ENCODE measurements around the gene IRGQ.
A peak's percentile ranks its signal among the peaks of the same experiment; 100 is the strongest.

The IRGQ gene

DNA sequence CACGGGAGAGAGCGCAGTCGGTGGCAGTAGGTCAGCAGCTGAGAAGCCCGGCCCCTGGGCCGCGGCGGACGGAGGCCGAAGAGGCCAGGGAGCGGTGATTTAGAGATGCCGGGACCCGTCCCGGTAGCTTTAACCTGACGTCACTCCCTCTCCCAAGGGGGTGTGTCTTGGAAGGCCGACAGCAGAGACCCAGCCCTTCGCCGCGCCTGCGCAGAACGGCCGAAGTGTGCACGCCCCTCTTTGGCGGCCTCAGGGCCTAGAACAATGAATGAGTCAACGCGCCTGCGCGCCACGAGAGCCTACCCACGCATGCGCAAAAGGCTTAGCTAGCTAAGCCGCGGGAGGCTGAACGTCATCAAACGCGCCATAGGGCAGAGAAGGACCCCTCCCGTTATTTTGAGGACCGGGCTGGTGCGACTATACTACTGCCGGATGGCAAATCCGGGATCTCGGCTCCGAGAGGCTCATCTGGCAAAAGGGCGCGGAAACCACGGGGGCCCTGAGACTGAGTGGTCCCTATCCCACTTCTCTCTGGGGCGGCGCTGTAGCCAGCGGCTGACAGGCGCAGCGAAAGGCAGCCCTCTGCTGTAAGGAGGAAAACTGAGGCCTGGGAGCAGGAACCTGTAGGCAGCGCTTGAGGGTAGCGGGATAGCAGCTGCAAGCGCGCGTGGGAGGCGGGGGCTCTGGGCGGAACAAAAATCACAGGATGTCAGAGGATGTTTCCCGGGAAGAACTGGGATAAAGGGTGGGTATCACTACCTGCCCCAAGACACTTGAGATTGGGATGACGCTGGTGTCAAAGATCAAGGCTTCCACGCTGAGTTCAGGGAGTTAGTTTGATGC is at the start of gene IRGQ, which contains the start of gene ZNF576:
IRGQ (minus strand) TSS at position 136 of the 843 bp plus-strand sequence. CDS start 796 bp downstream, outside the sequence.
ZNF576 (plus strand) TSS at position 597 of the 843 bp plus-strand sequence. CDS start 514 bp downstream, outside the sequence.
- Histone ChIP-seq H3K27ac (ENCODE audit: low read depth, low read length) (peak within 1 kb of the TSS; percentile 100), H3K27me3 (ENCODE audit: control insufficient read depth, insufficient read depth, low read length) (no peaks in the 10 kb centered on the region), H3K36me3 (ENCODE audit: control insufficient read depth, insufficient read depth, low read length) (peaks cover 50% of the 10 kb centered on the region), H3K9me3 (ENCODE audit: control insufficient read depth, insufficient read depth, low read length) (no peaks in the 10 kb centered on the region), H3K9ac (ENCODE audit: low read depth, low read length) (peak within 1 kb of the TSS; percentile 96), H3K4me1 (ENCODE audit: control insufficient read depth, insufficient read depth, low read length) (peaks cover 9% of the 10 kb centered on the region; the same call in 1 of the 2 replicates), H3K4me3 (ENCODE audit: low read depth, low read length) (peak within 1 kb of the TSS; percentile 88)

DNA sequence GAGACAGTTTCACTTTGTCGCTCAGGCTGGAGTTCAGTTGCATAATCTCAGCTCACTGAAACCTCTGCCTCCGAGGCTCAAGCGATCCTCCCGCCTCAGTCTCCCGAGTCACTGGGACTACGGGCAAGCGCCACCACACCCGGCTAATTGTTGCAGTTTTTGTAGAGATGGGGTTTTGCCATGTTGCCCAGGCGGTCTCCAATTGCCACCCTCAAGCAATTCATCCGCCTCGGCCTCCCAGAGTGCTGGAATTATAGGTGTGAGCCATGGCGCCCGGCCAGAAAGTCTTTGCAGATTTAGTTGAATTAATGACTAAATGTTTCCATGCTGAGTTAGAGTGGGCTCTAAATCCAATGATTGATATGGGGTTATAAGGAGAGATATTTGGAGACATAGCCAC is 48.2 kb upstream of the IRGQ start:
- no peak overlapping the region for H3K9ac ChIP-seq (ENCODE audit: low read depth, low read length)
- peaks cover 9% of the 10 kb centered on the region; the same call in 1 of the 2 replicates for H3K36me3 ChIP-seq (ENCODE audit: control insufficient read depth, insufficient read depth, low read length)
- peaks cover 23% of the 10 kb centered on the region for H3K27me3 ChIP-seq (ENCODE audit: control insufficient read depth, insufficient read depth, low read length)
- peaks cover under 1% of the 10 kb centered on the region; the same call in 1 of the 2 replicates for H3K4me1 ChIP-seq (ENCODE audit: control insufficient read depth, insufficient read depth, low read length)
- no peaks in the 10 kb centered on the region for H3K9me3 ChIP-seq (ENCODE audit: control insufficient read depth, insufficient read depth, low read length)
- no peak overlapping the region for H3K4me3 ChIP-seq (ENCODE audit: low read depth, low read length)
- H3K27ac ChIP-seq (ENCODE audit: low read depth, low read length), result no peak overlapping the region

DNA sequence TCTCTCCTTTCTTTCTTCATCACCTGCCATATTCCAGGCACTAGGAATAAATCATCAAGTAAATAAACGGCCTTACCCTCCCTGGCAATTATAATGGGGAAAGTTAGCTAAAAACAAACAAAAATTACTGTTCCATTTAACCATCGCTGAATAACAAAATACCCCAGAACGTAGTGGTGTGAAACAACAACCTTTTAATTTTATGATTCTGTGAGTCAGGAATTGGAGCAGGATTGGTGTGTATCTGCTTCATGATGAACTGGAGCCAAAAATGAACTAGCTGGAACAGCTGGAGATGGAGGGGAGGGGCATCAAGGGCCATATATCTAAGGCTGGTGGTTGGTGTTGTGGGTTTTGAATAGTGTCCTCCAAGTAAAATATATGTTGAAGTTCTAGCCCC is 47.4 kb upstream of the IRGQ start:
- no peak overlapping the region for H3K9ac ChIP-seq (ENCODE audit: low read depth, low read length)
- H3K27me3 ChIP-seq (ENCODE audit: control insufficient read depth, insufficient read depth, low read length), result peaks cover 32% of the 10 kb centered on the region
- 0 out of 2 replicates have a peak, but pooled peaks cover under 1% of the 10 kb centered on the region for H3K36me3 ChIP-seq (ENCODE audit: control insufficient read depth, insufficient read depth, low read length)
- H3K4me1 ChIP-seq (ENCODE audit: control insufficient read depth, insufficient read depth, low read length), result peaks cover 5% of the 10 kb centered on the region; the same call in 1 of the 2 replicates
- no peak overlapping the region for H3K27ac ChIP-seq (ENCODE audit: low read depth, low read length)
- H3K4me3 ChIP-seq (ENCODE audit: low read depth, low read length), result no peak overlapping the region
- H3K9me3 ChIP-seq (ENCODE audit: control insufficient read depth, insufficient read depth, low read length), result no peaks in the 10 kb centered on the region

DNA sequence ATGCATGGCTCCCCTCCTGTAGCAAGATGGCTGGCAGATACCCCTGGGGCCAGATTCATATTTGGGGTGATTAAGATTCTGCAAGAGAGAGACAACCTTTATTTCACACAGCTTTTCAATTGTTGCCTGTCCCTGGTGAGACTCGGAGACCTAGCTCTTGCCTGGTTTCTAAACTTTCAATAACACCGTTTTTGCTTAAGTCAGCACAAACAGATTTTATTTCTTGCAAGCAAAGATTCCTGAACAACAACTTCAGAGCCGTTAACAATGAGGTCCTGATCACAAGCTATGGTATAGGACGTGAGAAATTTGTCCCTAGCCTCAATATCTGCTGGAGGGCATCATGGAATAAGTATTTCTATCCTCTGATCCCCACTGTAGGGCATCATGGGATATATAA is 46.6 kb upstream of the IRGQ start:
- no peaks in the 10 kb centered on the region for H3K36me3 ChIP-seq (ENCODE audit: control insufficient read depth, insufficient read depth, low read length)
- peaks cover 5% of the 10 kb centered on the region; the same call in 1 of the 2 replicates for H3K4me1 ChIP-seq (ENCODE audit: control insufficient read depth, insufficient read depth, low read length)
- H3K4me3 ChIP-seq (ENCODE audit: low read depth, low read length), result no peak overlapping the region
- no peak overlapping the region for H3K27ac ChIP-seq (ENCODE audit: low read depth, low read length)
- no peaks in the 10 kb centered on the region for H3K9me3 ChIP-seq (ENCODE audit: control insufficient read depth, insufficient read depth, low read length)
- no peak overlapping the region for H3K9ac ChIP-seq (ENCODE audit: low read depth, low read length)
- peaks cover 40% of the 10 kb centered on the region for H3K27me3 ChIP-seq (ENCODE audit: control insufficient read depth, insufficient read depth, low read length)

- no peak overlapping the region for H3K4me3 ChIP-seq (ENCODE audit: low read depth, low read length)
- no peaks in the 10 kb centered on the region for H3K9me3 ChIP-seq (ENCODE audit: control insufficient read depth, insufficient read depth, low read length)
- H3K27me3 ChIP-seq (ENCODE audit: control insufficient read depth, insufficient read depth, low read length), result peaks cover 49% of the 10 kb centered on the region
- H3K36me3 ChIP-seq (ENCODE audit: control insufficient read depth, insufficient read depth, low read length), result no peaks in the 10 kb centered on the region
- no peak overlapping the region for H3K9ac ChIP-seq (ENCODE audit: low read depth, low read length)
- H3K4me1 ChIP-seq (ENCODE audit: control insufficient read depth, insufficient read depth, low read length), result peaks cover 7% of the 10 kb centered on the region
- no peak overlapping the region for H3K27ac ChIP-seq (ENCODE audit: low read depth, low read length)
These were observed 45.4 kb upstream of the IRGQ start for GRCh38 chr19:43641333-43641732.

DNA sequence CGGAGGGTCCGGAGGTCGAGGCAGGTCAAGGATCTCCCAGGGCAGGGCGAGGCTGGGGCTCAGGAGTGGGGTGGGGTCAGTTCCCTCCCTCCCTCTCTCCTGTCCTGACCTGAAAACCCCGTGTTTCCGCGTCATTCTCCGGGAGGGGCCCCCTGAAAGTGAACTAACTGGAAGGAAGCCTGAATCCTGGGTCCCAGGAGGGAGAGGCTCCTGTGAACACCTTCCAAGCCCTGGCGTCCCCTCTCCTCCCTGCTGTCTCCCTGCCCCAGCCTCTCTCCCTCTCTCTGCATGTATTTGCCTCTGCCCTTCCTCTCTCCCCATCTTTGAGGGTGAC is 44.5 kb upstream of the IRGQ start:
- H3K27me3 ChIP-seq (ENCODE audit: control insufficient read depth, insufficient read depth, low read length), result peaks cover 49% of the 10 kb centered on the region
- no peaks in the 10 kb centered on the region for H3K36me3 ChIP-seq (ENCODE audit: control insufficient read depth, insufficient read depth, low read length)
- no peak overlapping the region for H3K9ac ChIP-seq (ENCODE audit: low read depth, low read length)
- H3K4me3 ChIP-seq (ENCODE audit: low read depth, low read length), result peak overlapping the region; percentile 76
- H3K4me1 ChIP-seq (ENCODE audit: control insufficient read depth, insufficient read depth, low read length), result peaks cover 14% of the 10 kb centered on the region
- H3K27ac ChIP-seq (ENCODE audit: low read depth, low read length), result no peak overlapping the region
- H3K9me3 ChIP-seq (ENCODE audit: control insufficient read depth, insufficient read depth, low read length), result no peaks in the 10 kb centered on the region

DNA sequence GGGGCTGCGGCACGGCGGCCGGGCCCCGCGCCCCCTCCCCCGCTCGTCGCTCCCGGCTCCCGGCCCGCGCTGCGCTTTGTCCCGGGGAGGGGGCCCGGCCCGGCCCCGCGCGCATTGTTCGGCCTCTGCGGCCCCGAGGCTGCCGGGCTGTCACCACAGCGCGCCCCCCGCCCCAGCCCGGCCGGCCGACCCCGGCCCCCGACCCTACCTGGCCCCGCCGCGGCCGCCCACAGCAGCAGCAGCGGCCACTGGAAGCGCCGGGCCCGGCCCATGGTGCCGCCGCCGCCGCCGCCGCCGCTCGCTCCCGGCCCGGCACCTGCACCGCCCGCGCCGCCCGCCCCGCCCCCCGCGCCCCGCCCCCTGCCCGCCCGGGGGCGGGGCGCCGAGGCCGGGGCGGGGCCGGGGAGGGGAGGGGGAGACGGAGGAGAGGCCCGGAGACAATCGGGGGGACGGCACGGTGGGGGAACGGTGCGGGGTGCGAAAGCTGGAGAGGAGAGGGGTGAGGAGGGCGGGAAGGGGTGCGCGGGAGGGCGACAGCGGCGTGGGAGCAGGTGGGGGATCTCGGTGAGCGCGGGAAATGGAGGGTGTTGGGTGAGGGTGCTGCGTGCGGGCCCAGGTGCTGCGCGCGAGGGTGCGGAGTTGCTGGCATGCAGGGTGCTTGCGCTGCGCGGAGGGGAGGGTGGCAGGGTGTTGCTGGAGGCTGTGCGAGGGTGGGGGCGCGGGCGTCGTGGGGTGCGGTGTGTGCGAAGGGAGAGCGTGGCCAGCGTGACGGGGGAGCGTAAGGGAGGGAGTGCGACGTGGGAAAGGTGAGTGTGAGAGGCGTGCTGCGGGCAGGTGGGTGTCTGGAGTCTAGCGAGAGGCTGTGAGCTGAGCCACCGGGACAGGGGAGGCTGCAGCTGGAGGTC is 43.8 kb upstream of the IRGQ start, which contains the start of gene CADM4:
CADM4 (minus strand) TSS at position 332 of the 905 bp plus-strand sequence; CDS start at position 272, 60 bp downstream.
- H3K4me1 ChIP-seq (ENCODE audit: control insufficient read depth, insufficient read depth, low read length), result peaks cover 20% of the 10 kb centered on the region
- peak within 1 kb of the TSS; percentile 76 for H3K4me3 ChIP-seq (ENCODE audit: low read depth, low read length)
- no peak within 1 kb of the TSS for H3K27ac ChIP-seq (ENCODE audit: low read depth, low read length)
- no peaks in the 10 kb centered on the region for H3K9me3 ChIP-seq (ENCODE audit: control insufficient read depth, insufficient read depth, low read length)
- H3K9ac ChIP-seq (ENCODE audit: low read depth, low read length), result no peak within 1 kb of the TSS
- H3K36me3 ChIP-seq (ENCODE audit: control insufficient read depth, insufficient read depth, low read length), result no peaks in the 10 kb centered on the region
- peaks cover 49% of the 10 kb centered on the region for H3K27me3 ChIP-seq (ENCODE audit: control insufficient read depth, insufficient read depth, low read length)

- Histone ChIP-seq H3K9me3 (ENCODE audit: control insufficient read depth, insufficient read depth, low read length) (no peaks in the 10 kb centered on the region), H3K27ac (ENCODE audit: low read depth, low read length) (no peak overlapping the region), H3K27me3 (ENCODE audit: control insufficient read depth, insufficient read depth, low read length) (peaks cover 50% of the 10 kb centered on the region), H3K4me1 (ENCODE audit: control insufficient read depth, insufficient read depth, low read length) (peaks cover 23% of the 10 kb centered on the region), H3K36me3 (ENCODE audit: control insufficient read depth, insufficient read depth, low read length) (no peaks in the 10 kb centered on the region), H3K9ac (ENCODE audit: low read depth, low read length) (no peak overlapping the region), H3K4me3 (ENCODE audit: low read depth, low read length) (peak overlapping the region; percentile 72)
These were observed 43.1 kb upstream of the IRGQ start for GRCh38 chr19:43638995-43639518.

- Histone ChIP-seq H3K9ac (ENCODE audit: low read depth, low read length) (no peak overlapping the region), H3K9me3 (ENCODE audit: control insufficient read depth, insufficient read depth, low read length) (no peaks in the 10 kb centered on the region), H3K36me3 (ENCODE audit: control insufficient read depth, insufficient read depth, low read length) (no peaks in the 10 kb centered on the region), H3K4me1 (ENCODE audit: control insufficient read depth, insufficient read depth, low read length) (peaks cover 23% of the 10 kb centered on the region), H3K27ac (ENCODE audit: low read depth, low read length) (no peak overlapping the region), H3K27me3 (ENCODE audit: control insufficient read depth, insufficient read depth, low read length) (peaks cover 52% of the 10 kb centered on the region), H3K4me3 (ENCODE audit: low read depth, low read length) (peak overlapping the region; percentile 72)
These were observed 42.5 kb upstream of the IRGQ start for GRCh38 chr19:43638214-43638994.

- no peak overlapping the region for H3K9ac ChIP-seq (ENCODE audit: low read depth, low read length)
- peak overlapping the region; percentile 16; the same call in 1 of the 2 replicates for H3K4me3 ChIP-seq (ENCODE audit: low read depth, low read length)
- H3K27me3 ChIP-seq (ENCODE audit: control insufficient read depth, insufficient read depth, low read length), result peaks cover 45% of the 10 kb centered on the region
These were observed 40.3 kb upstream of the IRGQ start for GRCh38 chr19:43636121-43636683.

More at GRCh38 chr19:43636121-43636683, 40.3 kb upstream of the IRGQ start:
- no peaks in the 10 kb centered on the region for H3K9me3 ChIP-seq (ENCODE audit: control insufficient read depth, insufficient read depth, low read length)
- peaks cover 23% of the 10 kb centered on the region for H3K4me1 ChIP-seq (ENCODE audit: control insufficient read depth, insufficient read depth, low read length)
- H3K36me3 ChIP-seq (ENCODE audit: control insufficient read depth, insufficient read depth, low read length), result no peaks in the 10 kb centered on the region
- H3K27ac ChIP-seq (ENCODE audit: low read depth, low read length), result peak overlapping the region; percentile 60
